Measurements from ENCODE around the gene INPPL1. TPM values are rescaled to one million over a fixed set of nuclear protein-coding genes. Genes with fewer than 3 reads are reported as not detected.

INPPL1 gene
- total and polyA plus RNA-seq, 2 donors (not counting 3 experiments of a cell fraction or from before 2014, with no cell fraction given) = 125 to 184 TPM

DNA sequence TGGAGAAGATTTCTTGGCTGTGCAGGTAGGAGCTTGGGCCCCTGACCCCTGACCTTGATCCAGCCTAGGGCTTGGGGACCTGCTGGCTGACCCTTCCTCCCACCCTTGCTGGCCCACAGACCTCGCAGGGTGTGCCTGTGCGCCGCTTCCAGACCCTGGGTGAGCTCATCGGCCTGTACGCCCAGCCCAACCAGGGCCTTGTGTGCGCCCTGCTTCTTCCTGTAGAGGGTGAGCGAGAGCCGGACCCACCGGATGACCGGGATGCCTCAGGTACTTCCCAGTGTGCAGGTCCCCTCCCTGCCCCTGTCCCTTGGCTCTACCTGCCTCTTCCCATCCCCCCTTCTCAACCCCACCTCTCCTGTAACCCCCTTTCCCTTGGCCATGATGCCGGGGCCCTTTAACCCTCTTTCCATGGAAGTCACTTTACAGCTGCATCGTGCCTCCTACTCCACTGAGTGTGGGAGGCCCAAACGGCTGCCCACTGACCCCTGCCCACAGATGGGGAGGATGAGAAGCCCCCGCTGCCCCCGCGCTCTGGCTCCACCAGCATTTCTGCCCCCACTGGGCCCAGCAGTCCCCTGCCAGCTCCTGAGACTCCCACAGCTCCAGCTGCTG, 3.8 kb downstream of the INPPL1 start:
- Histone ChIP-seq H3K27me3 (ENCODE audit: control insufficient read depth in 2 of 2, insufficient read depth in 2 of 2, low read length in 2 of 2) (no peaks in the 10 kb centered on the region), H3K9me1 (replicated peaks; ENCODE audit: control insufficient read depth, extremely low read depth, insufficient read depth, low read length) (no peaks in the 10 kb centered on the region), H3K9ac (replicated peaks; ENCODE audit: extremely low read depth, insufficient read depth, low read length) (no peak overlapping the region), H2AFZ (ENCODE audit: low read depth, low read length) (no peak overlapping the region), H3K4me3 (replicated peaks in 1 of 3; ENCODE audit: insufficient read depth in 1 of 3, low read depth in 1 of 3, low read length in 3 of 3) (no peak overlapping the region), H3K79me2 (ENCODE audit: control insufficient read depth, insufficient read depth, low read length) (peaks cover 21% of the 10 kb centered on the region), H3K36me3 (ENCODE audit: control insufficient read depth in 2 of 2, extremely low read depth in 1 of 2, insufficient read depth in 2 of 2, low read length in 2 of 2) (peaks cover 12 to 60% of the 10 kb centered on the region in 2 experiments), H4K20me1 (replicated peaks; ENCODE audit: control insufficient read depth, extremely low read depth, insufficient read depth, low read length) (no peaks in the 10 kb centered on the region), H3K9me3 (replicated peaks; ENCODE audit: control insufficient read depth, insufficient read depth, low read length) (no peaks in the 10 kb centered on the region), H3K4me1 (ENCODE audit: control insufficient read depth, extremely low read depth, insufficient read depth, low read length) (peaks cover 4% of the 10 kb centered on the region), H3K27ac (ENCODE audit: insufficient read depth, low read depth, low read length) (no peak overlapping the region), H3K4me2 (ENCODE audit: insufficient read depth, low read length) (no peak overlapping the region)
- no TSS peak for BruUV-seq (replicated peaks)
- CTCF ChIA-PET = interaction anchor here (0.7 to 1.5 kb wide), 4 partner anchors 8 to 203 kb away, joined by 3 to 8 read pairs (median 4); no protein-coding TSS in a partner anchor
- dilution Hi-C loops (cut with MboI; ENCODE audit: extremely low pct_ligation_motif_present, low sequenced_read_pairs) = no loop called here
- POLR2A ChIA-PET = interaction anchor here (1.3 kb wide), 1 partner anchor 8 kb away, joined by 4 read pairs; no protein-coding TSS in a partner anchor
- no peak for FAIRE-seq
- TF ChIP-seq MYC (IDR thresholded peaks at IDR 0.05; ENCODE audit: low read depth, low read length) = no peak
- TF ChIP-seq, protein P1, sequence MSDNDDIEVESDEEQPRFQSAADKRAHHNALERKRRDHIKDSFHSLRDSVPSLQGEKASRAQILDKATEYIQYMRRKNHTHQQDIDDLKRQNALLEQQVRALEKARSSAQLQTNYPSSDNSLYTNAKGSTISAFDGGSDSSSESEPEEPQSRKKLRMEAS (IDR thresholded peaks at IDR 0.05; ENCODE audit: insufficient read depth, insufficient read length) = no peak
- no peak for TF ChIP-seq GATA2 (IDR thresholded peaks at IDR 0.05; ENCODE audit: insufficient read depth, insufficient read length, low read depth, low read length)
- no peak for TF ChIP-seq POLR2A (IDR thresholded peaks at IDR 0.05; ENCODE audit: low read depth, low read length)
- no peak for DNase-seq (ENCODE audit: low read depth, low spot score)
- intact Hi-C loops (cut with micrococcal nuclease) = no loop called here

DNA sequence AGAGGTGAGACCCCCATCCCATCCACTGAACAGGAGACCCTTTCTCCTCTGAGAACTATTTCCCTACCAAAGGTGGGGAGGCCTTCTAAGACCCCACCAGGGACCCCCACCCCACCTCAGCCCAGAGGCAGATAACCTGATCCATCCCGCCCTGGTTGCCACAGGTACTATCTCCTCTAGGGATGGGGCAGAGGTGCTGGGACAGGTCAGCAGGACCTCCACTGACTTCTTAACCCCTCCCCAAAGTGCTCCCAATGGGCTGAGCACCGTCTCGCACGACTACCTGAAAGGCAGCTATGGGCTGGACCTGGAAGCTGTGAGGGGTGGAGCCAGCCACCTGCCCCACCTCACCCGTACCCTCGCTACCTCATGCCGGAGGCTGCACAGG, 4.3 kb downstream of the INPPL1 start:
- H3K9me1 ChIP-seq (replicated peaks; ENCODE audit: control insufficient read depth, extremely low read depth, insufficient read depth, low read length) = no peaks in the 10 kb centered on the region
- H3K27me3 ChIP-seq (ENCODE audit: control insufficient read depth in 2 of 2, insufficient read depth in 2 of 2, low read length in 2 of 2) = no peaks in the 10 kb centered on the region
- H3K4me2 ChIP-seq (ENCODE audit: insufficient read depth, low read length) = no peak overlapping the region
- H3K4me1 ChIP-seq (ENCODE audit: control insufficient read depth, extremely low read depth, insufficient read depth, low read length) = peaks cover 4% of the 10 kb centered on the region
- H2AFZ ChIP-seq (ENCODE audit: low read depth, low read length) = no peak overlapping the region
- peaks cover 21% of the 10 kb centered on the region for H3K79me2 ChIP-seq (ENCODE audit: control insufficient read depth, insufficient read depth, low read length)
- intact Hi-C loops (cut with micrococcal nuclease) (no loop called here), dilution Hi-C loops (cut with MboI; ENCODE audit: extremely low pct_ligation_motif_present, low sequenced_read_pairs) (no loop called here)
- no peak for DNase-seq (ENCODE audit: low read depth, low spot score)
- no peak overlapping the region for H3K4me3 ChIP-seq (replicated peaks in 1 of 3; ENCODE audit: insufficient read depth in 1 of 3, low read depth in 1 of 3, low read length in 3 of 3)
- ChIA-PET POLR2A (no interaction called here), CTCF (interaction anchor here (0.7 to 1.5 kb wide), 3 partner anchors 8 to 85 kb away, joined by 3 to 8 read pairs (median 4); no protein-coding TSS in a partner anchor)
- H3K9ac ChIP-seq (replicated peaks; ENCODE audit: extremely low read depth, insufficient read depth, low read length) = no peak overlapping the region
- H3K9me3 ChIP-seq (replicated peaks; ENCODE audit: control insufficient read depth, insufficient read depth, low read length) = no peaks in the 10 kb centered on the region
- TF ChIP-seq, protein P1 (IDR thresholded peaks at IDR 0.05; ENCODE audit: insufficient read depth, insufficient read length) = no peak
- BruUV-seq (replicated peaks) = no TSS peak
- FAIRE-seq = no peak
- H3K27ac ChIP-seq (ENCODE audit: insufficient read depth, low read depth, low read length) = no peak overlapping the region
- no peaks in the 10 kb centered on the region for H4K20me1 ChIP-seq (replicated peaks; ENCODE audit: control insufficient read depth, extremely low read depth, insufficient read depth, low read length)
- peaks cover 12 to 65% of the 10 kb centered on the region in 2 experiments for H3K36me3 ChIP-seq (ENCODE audit: control insufficient read depth in 2 of 2, extremely low read depth in 1 of 2, insufficient read depth in 2 of 2, low read length in 2 of 2)

Data from endothelial cell of umbilical vein (primary cell).